Measurements from ENCODE around the gene FOXI1. TPM values are rescaled to one million over a fixed set of nuclear protein-coding genes. Genes with fewer than 3 reads are reported as not detected.

Gene FOXI1
- total and polyA plus RNA-seq, 2 experiments from 2014 or later, result not detected

DNA sequence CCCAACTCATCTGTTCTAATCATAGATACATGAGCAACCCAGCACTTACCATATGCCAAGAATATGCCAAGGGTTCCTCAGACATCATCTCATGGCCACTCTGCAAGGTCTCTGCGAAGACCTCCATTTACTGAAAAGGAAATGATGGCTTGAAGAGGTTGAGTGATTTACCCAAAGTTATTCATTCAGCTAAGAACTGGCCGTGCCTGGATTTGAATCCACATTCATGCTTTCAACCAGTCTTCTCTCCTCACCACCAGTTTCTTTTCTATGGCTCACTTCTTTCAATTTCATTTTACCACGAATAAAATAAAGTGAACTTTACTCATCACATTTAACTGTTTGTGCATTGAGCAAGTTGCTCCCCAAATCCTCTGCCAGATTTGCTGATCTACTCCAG, 27.2 kb upstream of the FOXI1 start:
- Histone ChIP-seq H3K27ac (no peak overlapping the region), H4K20me1 (ENCODE audit: insufficient read depth) (no peaks in the 10 kb centered on the region), H3K9me2 (ENCODE audit: insufficient read depth) (no peaks in the 10 kb centered on the region), H3K9me3 (ENCODE audit: low read depth) (no peaks in the 10 kb centered on the region), H3K36me3 (ENCODE audit: low read depth) (no peaks in the 10 kb centered on the region), H3K4me1 (ENCODE audit: insufficient read depth) (no peaks in the 10 kb centered on the region), H3K27me3 (replicated peaks; ENCODE audit: insufficient read depth) (no peaks in the 10 kb centered on the region), H2AFZ (no peak overlapping the region), H3K79me2 (ENCODE audit: insufficient read depth) (no peaks in the 10 kb centered on the region), H3K4me2 (ENCODE audit: unreplicated experiment) (no peak overlapping the region), H3K4me3 (no peak overlapping the region), H3K9ac (no peak overlapping the region), H3F3A (ENCODE audit: insufficient read depth) (no peaks in the 10 kb centered on the region)
- TF ChIP-seq EZH2 (IDR thresholded peaks at IDR 0.05; ENCODE audit: insufficient read depth, poor library complexity, severe bottlenecking) (no peak), EZH2phosphoT487 (IDR thresholded peaks at IDR 0.05; ENCODE audit: insufficient read depth, low read depth) (no peak)
- in situ Hi-C loops (cut with MboI), result loop anchor here (25.0 kb wide), 1 partner anchor 534 kb away; no protein-coding TSS in a partner anchor
- WGBS, 2 experiments (ENCODE audit: low coverage in 1 of 2, low lambda C conversion rate in 2 of 2, missing lambda C conversion rate in 2 of 2), result 76% methylated on average over 3 of the region's 3 CpGs
- DNase-seq, result no peak

GRCh38 chr5:170078931-170079330, 26.8 kb upstream of the FOXI1 start:
- Histone ChIP-seq H3K4me1 (ENCODE audit: insufficient read depth) (no peaks in the 10 kb centered on the region), H4K20me1 (ENCODE audit: insufficient read depth) (no peaks in the 10 kb centered on the region), H3K27ac (no peak overlapping the region), H3K4me2 (ENCODE audit: unreplicated experiment) (no peak overlapping the region), H3K4me3 (no peak overlapping the region), H3K9me3 (ENCODE audit: low read depth) (no peaks in the 10 kb centered on the region), H3K27me3 (replicated peaks; ENCODE audit: insufficient read depth) (no peaks in the 10 kb centered on the region), H3K9ac (no peak overlapping the region), H3K9me2 (ENCODE audit: insufficient read depth) (no peaks in the 10 kb centered on the region), H3F3A (ENCODE audit: insufficient read depth) (no peaks in the 10 kb centered on the region), H2AFZ (no peak overlapping the region), H3K79me2 (ENCODE audit: insufficient read depth) (no peaks in the 10 kb centered on the region), H3K36me3 (ENCODE audit: low read depth) (no peaks in the 10 kb centered on the region)
- in situ Hi-C loops (cut with MboI), result loop anchor here (25.0 kb wide), 1 partner anchor 533 kb away; no protein-coding TSS in a partner anchor
- TF ChIP-seq EZH2phosphoT487 (IDR thresholded peaks at IDR 0.05; ENCODE audit: insufficient read depth, low read depth), result no peak
- TF ChIP-seq EZH2 (IDR thresholded peaks at IDR 0.05; ENCODE audit: insufficient read depth, poor library complexity, severe bottlenecking), result no peak
- no peak for DNase-seq
- 79% methylated on average over 13 of the region's 13 CpGs for WGBS, 2 experiments (ENCODE audit: low coverage in 1 of 2, low lambda C conversion rate in 2 of 2, missing lambda C conversion rate in 2 of 2)

DNA sequence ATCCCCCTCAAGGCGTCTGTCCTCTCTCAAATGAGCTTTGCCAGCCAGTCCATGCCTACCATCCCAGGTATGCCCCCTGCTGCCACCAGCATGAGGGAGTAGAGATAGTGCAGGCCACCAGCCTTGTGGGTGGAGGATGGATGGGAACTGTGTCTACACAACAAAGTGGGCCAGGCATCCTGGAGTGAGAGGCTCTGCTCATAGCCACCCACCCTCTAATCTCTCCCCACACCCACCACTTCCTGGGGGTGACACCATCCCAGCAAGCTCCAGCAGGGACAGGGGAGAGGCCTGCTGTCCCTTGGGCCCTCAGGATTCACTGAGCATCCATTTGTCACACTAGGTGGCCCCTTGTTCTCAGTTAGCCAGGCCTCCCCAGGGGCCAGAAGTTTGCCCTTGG, 25.5 kb upstream of the FOXI1 start:
- Histone ChIP-seq H3K9me3 (ENCODE audit: low read depth) (no peaks in the 10 kb centered on the region), H3K4me3 (no peak overlapping the region), H4K20me1 (ENCODE audit: insufficient read depth) (no peaks in the 10 kb centered on the region), H3K4me1 (ENCODE audit: insufficient read depth) (no peaks in the 10 kb centered on the region), H3K27me3 (replicated peaks; ENCODE audit: insufficient read depth) (no peaks in the 10 kb centered on the region), H3K36me3 (ENCODE audit: low read depth) (no peaks in the 10 kb centered on the region), H3K9me2 (ENCODE audit: insufficient read depth) (no peaks in the 10 kb centered on the region), H3K79me2 (ENCODE audit: insufficient read depth) (no peaks in the 10 kb centered on the region), H3K27ac (no peak overlapping the region), H3K4me2 (ENCODE audit: unreplicated experiment) (no peak overlapping the region), H3K9ac (no peak overlapping the region), H3F3A (ENCODE audit: insufficient read depth) (no peaks in the 10 kb centered on the region), H2AFZ (no peak overlapping the region)
- TF ChIP-seq EZH2 (IDR thresholded peaks at IDR 0.05; ENCODE audit: insufficient read depth, poor library complexity, severe bottlenecking) (no peak), EZH2phosphoT487 (IDR thresholded peaks at IDR 0.05; ENCODE audit: insufficient read depth, low read depth) (no peak)
- DNase-seq, result no peak
- in situ Hi-C loops (cut with MboI), result loop anchor here (25.0 kb wide), 1 partner anchor 532 kb away; no protein-coding TSS in a partner anchor
- WGBS, 2 experiments (ENCODE audit: low coverage in 1 of 2, low lambda C conversion rate in 2 of 2, missing lambda C conversion rate in 2 of 2), result 100% methylated on average over 1 of the region's 1 CpG

- Histone ChIP-seq H3K9ac (no peak overlapping the region), H3K4me3 (no peak overlapping the region), H4K20me1 (ENCODE audit: insufficient read depth) (no peaks in the 10 kb centered on the region), H3K9me3 (ENCODE audit: low read depth) (no peaks in the 10 kb centered on the region), H3K9me2 (ENCODE audit: insufficient read depth) (no peaks in the 10 kb centered on the region), H3K79me2 (ENCODE audit: insufficient read depth) (no peaks in the 10 kb centered on the region), H3K27me3 (replicated peaks; ENCODE audit: insufficient read depth) (no peaks in the 10 kb centered on the region), H3F3A (ENCODE audit: insufficient read depth) (no peaks in the 10 kb centered on the region), H2AFZ (no peak overlapping the region), H3K4me2 (ENCODE audit: unreplicated experiment) (no peak overlapping the region), H3K27ac (no peak overlapping the region), H3K4me1 (ENCODE audit: insufficient read depth) (no peaks in the 10 kb centered on the region), H3K36me3 (ENCODE audit: low read depth) (no peaks in the 10 kb centered on the region)
- in situ Hi-C loops (cut with MboI), result loop anchor here (25.0 kb wide), 1 partner anchor 531 kb away; no protein-coding TSS in a partner anchor
- WGBS, 2 experiments (ENCODE audit: low coverage in 1 of 2, low lambda C conversion rate in 2 of 2, missing lambda C conversion rate in 2 of 2), result 69 to 79% methylated on average over 7 to 8 of the region's 8 CpGs
- TF ChIP-seq EZH2 (IDR thresholded peaks at IDR 0.05; ENCODE audit: insufficient read depth, poor library complexity, severe bottlenecking), result no peak
- no peak for TF ChIP-seq EZH2phosphoT487 (IDR thresholded peaks at IDR 0.05; ENCODE audit: insufficient read depth, low read depth)
- DNase-seq, result no peak
Measured at GRCh38 chr5:170080786-170081445, 24.8 kb upstream of the FOXI1 start.
